GM23338 (cell line): ENCODE data around the gene ATG7. TPM values are rescaled to one million over a fixed set of nuclear protein-coding genes. Genes with fewer than 3 reads are reported as not detected.

ENCODE experiments used
- ATAC-seq: fragments of 200-7000 bp; cut with Tn5 transposase; 3 replicates; pipeline ENCODE4 v1.9.1; 2020
- DNase-seq: peaks from one replicate; pipeline ENCODE4 v3.0.0-alpha.2; 2015; ENCODE audit warnings: low spot score
- H2AFZ ChIP-seq: fragments of 200-600 bp; sonication (generic); 2 replicates; pipeline ENCODE4 v1.8.0; 2016; ENCODE audit warnings: antibody characterized with exemption, mild to moderate bottlenecking, moderate library complexity
- H3F3A ChIP-seq: fragments of 200-600 bp; sonication (generic); replicated peaks from 2 replicates; pipeline ENCODE4 v1.8.0; 2017; ENCODE audit warnings: antibody characterized with exemption, mixed run types, low read depth
- H3K27ac ChIP-seq: fragments of 200-600 bp; sonication (generic); 2 replicates; pipeline ENCODE4 v1.6.1; 2016; ENCODE audit warnings: low read depth
- H3K27me3 ChIP-seq: fragments of 200-600 bp; sonication (generic); 2 replicates; pipeline ENCODE4 v1.8.0; 2016; ENCODE audit warnings: mild to moderate bottlenecking, mixed run types, moderate library complexity; ENCODE audit not compliant: insufficient read depth
- H3K36me3 ChIP-seq: fragments of 200-600 bp; sonication (generic); 2 replicates; pipeline ENCODE4 v1.8.0; 2016; ENCODE audit warnings: mild to moderate bottlenecking; ENCODE audit not compliant: insufficient read depth
- H3K4me1 ChIP-seq: fragments of 200-600 bp; sonication (generic); 2 replicates; pipeline ENCODE4 v1.8.0; 2016; ENCODE audit warnings: mild to moderate bottlenecking, moderate library complexity; ENCODE audit not compliant: insufficient read depth
- H3K4me2 ChIP-seq: fragments of 200-600 bp; sonication (generic); 2 replicates; pipeline ENCODE4 v1.7.1; 2017; ENCODE audit warnings: mixed run types
- H3K4me3 ChIP-seq: fragments of 200-600 bp; sonication (generic); 2 replicates; pipeline ENCODE4 v1.6.1; 2016; ENCODE audit warnings: mixed run types
- H3K79me2 ChIP-seq: fragments of 200-600 bp; sonication (generic); replicated peaks from 2 replicates; pipeline ENCODE4 v1.8.0; 2017; ENCODE audit warnings: mild to moderate bottlenecking; ENCODE audit not compliant: insufficient read depth
- H3K9me2 ChIP-seq: fragments of 200-600 bp; sonication (generic); 2 replicates; pipeline ENCODE4 v1.8.0; 2017; ENCODE audit not compliant: insufficient read depth
- H4K20me1 ChIP-seq: fragments of 200-600 bp; sonication (generic); replicated peaks from 2 replicates; pipeline ENCODE4 v1.8.0; 2017; ENCODE audit warnings: mild to moderate bottlenecking; ENCODE audit not compliant: insufficient read depth
- H3K27ac Mint-ChIP-seq: 2 replicates; pipeline ENCODE4 v1.8.0; 2020; ENCODE audit warnings: inconsistent platforms, mild to moderate bottlenecking, moderate library complexity, mixed read lengths
- H3K27me3 Mint-ChIP-seq: 3 replicates; pipeline ENCODE4 v1.8.0; 2022; ENCODE audit warnings: low read depth, mild to moderate bottlenecking, moderate library complexity, mixed read lengths, inconsistent platforms; ENCODE audit not compliant: insufficient read depth, poor library complexity
- H3K36me3 Mint-ChIP-seq: 3 replicates; pipeline ENCODE4 v1.8.0; 2021; ENCODE audit warnings: low read depth, mild to moderate bottlenecking, inconsistent platforms, moderate library complexity, mixed read lengths
- H3K4me1 Mint-ChIP-seq: 3 replicates; pipeline ENCODE4 v1.8.0; 2020; ENCODE audit warnings: mild to moderate bottlenecking, inconsistent platforms, mixed read lengths
- H3K4me3 Mint-ChIP-seq: 3 replicates; pipeline ENCODE4 v1.8.0; 2021; ENCODE audit warnings: moderate library complexity, mild to moderate bottlenecking, inconsistent platforms, mixed read lengths
- H3K9me3 Mint-ChIP-seq: 3 replicates; pipeline ENCODE4 v1.8.0; 2020; ENCODE audit warnings: moderate library complexity, mild to moderate bottlenecking, inconsistent platforms, mixed read lengths
- CTCF ChIP-seq, 2 experiments: fragments of 200-600 bp in 1 of 2; sonication (generic) in 1 of 2; conservative IDR thresholded peaks; 2 replicates each; pipeline versions ENCODE4 v1.5.1 to v1.6.1; 2016 to 2017; ENCODE audit warnings: antibody characterized with exemption in 2 of 2, low read depth in 2 of 2, mild to moderate bottlenecking in 2 of 2, moderate library complexity in 1 of 2
- STAT1 ChIP-seq: IDR thresholded peaks from one replicate; pipeline ENCODE4 v1.6.1; 2016; ENCODE audit warnings: antibody characterized with exemption; ENCODE audit not compliant: unreplicated experiment
- ZNF114 ChIP-seq: fragments of 250-450 bp; sonication (Bioruptor Pico); IDR thresholded peaks from 2 replicates; pipeline ENCODE4 v1.5.0; 2020; ENCODE audit warnings: mild to moderate bottlenecking, moderate library complexity
- ZNF462 ChIP-seq: fragments of 250-450 bp; sonication (Bioruptor Pico); IDR thresholded peaks from 2 replicates; pipeline ENCODE4 v1.5.0; 2020; ENCODE audit warnings: mild to moderate bottlenecking, moderate library complexity
- polyA plus RNA-seq: library from polyadenylated mRNA; unstranded; fragments of >200 nt; fragmentation: Nextera tagmentation; extraction: Ambion mirVana; gene quantifications from 2 replicates; pipeline ENCODE4 v1.2.1, GENCODE V29; 2016
- total RNA-seq: library from RNA; depleted of rRNA; stranded (reverse); fragments of >200 nt; shearing (Covaris generic); gene quantifications from 2 replicates; pipeline ENCODE4 v1.2.3, GENCODE V29; 2014

Gene ATG7
- total and polyA plus RNA-seq, 2 experiments from 2014 or later, result 16.2 to 36.7 TPM

DNA sequence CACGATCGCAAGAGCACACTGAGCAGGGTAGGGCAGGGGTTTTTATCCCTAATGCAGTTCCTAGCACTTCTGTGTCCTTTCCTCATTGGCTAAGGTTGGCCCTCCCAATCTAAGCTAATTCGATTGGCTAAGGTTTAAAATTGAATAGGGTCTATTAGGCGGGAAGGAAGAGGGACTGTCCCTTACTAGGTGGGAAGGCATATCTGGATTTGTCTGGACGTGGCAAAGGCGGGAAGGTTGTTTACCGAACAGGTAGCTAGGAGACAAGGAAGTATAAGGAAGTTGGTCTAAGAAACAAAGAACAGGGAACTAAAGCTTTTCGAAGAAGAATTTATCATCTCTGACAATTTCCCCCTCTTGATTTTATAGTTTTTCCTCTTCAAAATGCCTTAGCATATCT lies 24.8 kb upstream of the ATG7 start (continued):
- no peak for TF ChIP-seq ZNF462 (CRISPR knock-in tag)
- TF ChIP-seq STAT1, result no peak

- Histone ChIP-seq H3F3A (no peaks in the 10 kb centered on the region), H3K4me3 (no peak overlapping the region), H3K27ac (no peak overlapping the region), H3K36me3 (no peaks in the 10 kb centered on the region), H2AFZ (no peak overlapping the region), H3K9me2 (peaks cover 1% of the 10 kb centered on the region; the same call in 1 of the 2 replicates), H3K4me2 (no peak overlapping the region), H3K27me3 (no peaks in the 10 kb centered on the region), H3K4me1 (no peaks in the 10 kb centered on the region), H3K79me2 (no peaks in the 10 kb centered on the region), H4K20me1 (no peaks in the 10 kb centered on the region)
- Mint-ChIP-seq H3K36me3 (no peaks in the 10 kb centered on the region), H3K9me3 (no peaks in the 10 kb centered on the region), H3K27me3 (no peaks in the 10 kb centered on the region), H3K4me1 (no peaks in the 10 kb centered on the region), H3K4me3 (no peak overlapping the region), H3K27ac (no peak overlapping the region)
- ATAC-seq, result no peak
- DNase-seq, result no peak
- TF ChIP-seq ZNF114 (CRISPR knock-in tag) (no peak), CTCF (conservative IDR thresholded peaks at IDR 0.05; ENCODE audit: low read depth in 2 of 2) (no peak), ZNF462 (CRISPR knock-in tag) (no peak)
These were observed 23.6 kb upstream of the ATG7 start for GRCh38 chr3:11248596-11248995.
